Liver (tissue), 9 donors: Measurements from ENCODE around the gene CHST13. TPM values are rescaled to one million over a fixed set of nuclear protein-coding genes. Genes with fewer than 3 reads are reported as not detected.

Experiments
- DNase-seq: peaks from one replicate; pipeline ENCODE4 v3.0.0-alpha.2; 2017; ENCODE audit warnings: low spot score
- H3K27ac ChIP-seq, 2 donors: one replicate each; pipeline ENCODE4 v1.7.0; 2013; ENCODE audit warnings: inconsistent platforms in 2 of 2, low read length in 2 of 2, control low read depth in 1 of 2, low read depth in 1 of 2, mild to moderate bottlenecking in 1 of 2
- H3K27me3 ChIP-seq, 4 donors: one replicate each; pipeline versions ENCODE4 v1.6.1 to v1.7.0; 2013; ENCODE audit warnings: low read length in 3 of 4, inconsistent platforms in 1 of 4, mild to moderate bottlenecking in 1 of 4, moderate library complexity in 1 of 4; ENCODE audit not compliant: control insufficient read depth in 4 of 4, insufficient read depth in 4 of 4
- H3K36me3 ChIP-seq, 4 donors: one replicate each; pipeline versions ENCODE4 v1.6.1 to v1.7.0; 2013; ENCODE audit warnings: low read length in 3 of 4, mild to moderate bottlenecking in 3 of 4, low read depth in 1 of 4, moderate library complexity in 1 of 4; ENCODE audit not compliant: control insufficient read depth in 4 of 4, insufficient read depth in 3 of 4
- H3K4me1 ChIP-seq, 4 donors: one replicate each; pipeline versions ENCODE4 v1.6.1 to v1.7.0; 2013; ENCODE audit warnings: low read length in 3 of 4, mild to moderate bottlenecking in 3 of 4, moderate library complexity in 1 of 4; ENCODE audit not compliant: control insufficient read depth in 4 of 4, insufficient read depth in 4 of 4
- H3K4me3 ChIP-seq, 3 donors: one replicate each; pipeline versions ENCODE4 v1.6.1 to v1.7.0; 2013; ENCODE audit warnings: low read length in 3 of 3, control low read depth in 1 of 3, low read depth in 1 of 3, mild to moderate bottlenecking in 1 of 3
- H3K9ac ChIP-seq, 2 donors: one replicate each; pipeline ENCODE4 v1.7.0; 2013; ENCODE audit warnings: low read length in 2 of 2, mild to moderate bottlenecking in 2 of 2, moderate library complexity in 2 of 2, control low read depth in 1 of 2, low read depth in 1 of 2
- H3K9me3 ChIP-seq, 4 donors: one replicate each; pipeline versions ENCODE4 v1.6.1 to v1.7.0; 2013; ENCODE audit warnings: low read length in 3 of 4; ENCODE audit not compliant: control insufficient read depth in 4 of 4
- ATF3 ChIP-seq: IDR thresholded peaks from 2 replicates; pipeline ENCODE4 v1.6.1; 2016; ENCODE audit warnings: antibody characterized with exemption
- FOXA1 ChIP-seq: IDR thresholded peaks from 2 replicates; pipeline ENCODE4 v1.6.1; 2016; ENCODE audit warnings: antibody characterized with exemption
- FOXA2 ChIP-seq: IDR thresholded peaks from 2 replicates; pipeline ENCODE4 v1.6.1; 2016; ENCODE audit warnings: antibody characterized with exemption
- GABPA ChIP-seq, 2 donors: IDR thresholded peaks in 1 of 2; conservative IDR thresholded peaks in 1 of 2; 2 replicates each; pipeline ENCODE4 v1.6.1; 2016; ENCODE audit warnings: antibody characterized with exemption in 2 of 2, mild to moderate bottlenecking in 1 of 2, moderate library complexity in 1 of 2
- HNF4A ChIP-seq, 2 donors: conservative IDR thresholded peaks; 2 replicates each; pipeline ENCODE4 v1.6.1; 2016; ENCODE audit warnings: antibody characterized with exemption in 2 of 2, mild to moderate bottlenecking in 2 of 2
- HNF4G ChIP-seq: IDR thresholded peaks from 2 replicates; pipeline ENCODE4 v1.6.1; 2016; ENCODE audit warnings: antibody characterized with exemption
- JUND ChIP-seq, 2 donors: IDR thresholded peaks; 2 replicates each; pipeline ENCODE4 v1.6.1; 2016; ENCODE audit warnings: antibody characterized with exemption in 2 of 2
- MAX ChIP-seq: IDR thresholded peaks from 2 replicates; pipeline ENCODE4 v1.6.1; 2016; ENCODE audit warnings: antibody characterized with exemption
- NR2F2 ChIP-seq: IDR thresholded peaks from 2 replicates; pipeline ENCODE4 v1.6.1; 2016; ENCODE audit warnings: antibody characterized with exemption
- RAD21 ChIP-seq, 2 donors: IDR thresholded peaks; 2 replicates each; pipeline ENCODE4 v1.6.1; 2016; ENCODE audit warnings: antibody characterized with exemption in 2 of 2, mild to moderate bottlenecking in 2 of 2
- REST ChIP-seq: IDR thresholded peaks from 2 replicates; pipeline ENCODE4 v1.6.1; 2016; ENCODE audit warnings: antibody characterized with exemption, mild to moderate bottlenecking
- RXRA ChIP-seq, 2 donors: IDR thresholded peaks; 2 replicates each; pipeline ENCODE4 v1.6.1; 2017 to 2018; ENCODE audit warnings: antibody characterized with exemption in 2 of 2, mild to moderate bottlenecking in 1 of 2
- SP1 ChIP-seq: IDR thresholded peaks from 2 replicates; pipeline ENCODE4 v1.6.1; 2018; ENCODE audit warnings: antibody characterized with exemption, mild to moderate bottlenecking
- TAF1 ChIP-seq: conservative IDR thresholded peaks from 2 replicates; pipeline ENCODE4 v1.6.1; 2016; ENCODE audit warnings: antibody characterized with exemption, mild to moderate bottlenecking
- YY1 ChIP-seq: IDR thresholded peaks from 2 replicates; pipeline ENCODE4 v1.6.1; 2016; ENCODE audit warnings: antibody characterized with exemption, mild to moderate bottlenecking
- ZBTB33 ChIP-seq: IDR thresholded peaks from 2 replicates; pipeline ENCODE4 v1.6.1; 2016; ENCODE audit warnings: antibody characterized with exemption
- WGBS: extraction: QIAGEN DNeasy Blood & Tissue Kit; methylation state at CpG from one replicate; pipeline ENCODE4 v1.1.7; 2013; 5-methylcytosine and 5-hydroxymethylcytosine counted together
- polyA plus RNA-seq, 2 donors: library from polyadenylated mRNA; stranded (reverse) in 1 of 2; unstranded in 1 of 2; fragments of 200-250 nt in 1 of 2; fragments of >200 nt in 1 of 2; fragmentation: Nextera tagmentation in 1 of 2; extraction: Ambion mirVana in 1 of 2; gene quantifications; one replicate each; pipeline versions ENCODE4 v1.2.1 to v1.2.3, GENCODE V29; 2013 to 2015
- total RNA-seq, 2 donors: library from RNA; depleted of rRNA; stranded (reverse); fragments of >200 nt; gene quantifications; one replicate each; pipeline ENCODE4 v1.2.3, GENCODE V29; 2014
- donor health status: healthy.
- donor health status: healthy.
- donor health status: healthy.
- donor health status: healthy.
- donor health status: healthy.

Gene CHST13
- total and polyA plus RNA-seq, 4 donors = 19.7 to 39.1 (median 25.2) TPM

- no peak overlapping the region for H3K9ac ChIP-seq
Measured at GRCh38 chr3:126491221-126492013, 32.5 kb upstream of the CHST13 start.

GRCh38 chr3:126493051-126493450 lies 30.9 kb upstream of the CHST13 start:
- Histone ChIP-seq H3K27ac (no peak overlapping the region), H3K4me3 (no peak overlapping the region), H3K36me3 (peaks cover 0 to 44% (median 28%) of the 10 kb centered on the region in 4 donors), H3K4me1 (peaks cover 0 to 8% (median 1%) of the 10 kb centered on the region in 4 donors), H3K27me3 (no peaks in the 10 kb centered on the region), H3K9me3 (no peaks in the 10 kb centered on the region), H3K9ac (no peak overlapping the region)
- no peak for TF ChIP-seq FOXA1
- TF ChIP-seq REST = no peak
- TF ChIP-seq HNF4G = no peak
- TF ChIP-seq MAX = no peak
- no peak for TF ChIP-seq RXRA (IDR thresholded peaks at IDR 0.05)
- TF ChIP-seq NR2F2 = no peak
- TF ChIP-seq FOXA2 = no peak
- TF ChIP-seq HNF4A (conservative IDR thresholded peaks at IDR 0.05) = no peak
- no peak for TF ChIP-seq GABPA (IDR thresholded peaks at IDR 0.05 in 1 of 2, conservative IDR thresholded peaks at IDR 0.05 in 1 of 2)
- no peak for TF ChIP-seq ZBTB33
- TF ChIP-seq JUND (IDR thresholded peaks at IDR 0.05) = no peak
- TF ChIP-seq ATF3 = no peak
- TF ChIP-seq TAF1 = no peak
- no peak for TF ChIP-seq YY1
- no peak for TF ChIP-seq RAD21 (IDR thresholded peaks at IDR 0.05)
- TF ChIP-seq SP1 = no peak
- no peak for DNase-seq
- 87% methylated on average over 14 of the region's 14 CpGs for WGBS

More at GRCh38 chr3:126491221-126492013, 32.5 kb upstream of the CHST13 start:
- no peak for TF ChIP-seq ZBTB33
- H3K27ac ChIP-seq = peak overlapping the region in 1 of 2 donors; percentile 52
- no peaks in the 10 kb centered on the region for H3K9me3 ChIP-seq
- no peaks in the 10 kb centered on the region for H3K27me3 ChIP-seq
- H3K36me3 ChIP-seq = peaks cover 0 to 41% (median 30%) of the 10 kb centered on the region in 4 donors
- H3K4me3 ChIP-seq = no peak overlapping the region
- WGBS = 70% methylated on average over 21 of the region's 21 CpGs
- DNase-seq = no peak
- H3K4me1 ChIP-seq = peaks cover 0 to 18% (median 10%) of the 10 kb centered on the region in 4 donors
